ENCODE measurements around the gene LLGL2. TPM values are rescaled to one million over a fixed set of nuclear protein-coding genes. Genes with fewer than 3 reads are reported as not detected.
"Not testable (repeated sequence)": the region's sequence is repeated elsewhere in the genome, so short reads cannot be mapped to it uniquely, and the experiment has no call there.

Gene LLGL2
- total RNA-seq, 6 donors from 2014 or later: 113 to 256 (median 175) TPM

- Histone ChIP-seq H3K27me3 (no peaks in the 10 kb centered on the region), H3K4me3 (peak overlapping the region in 1 of 4 donors; percentile 82), H3K9me3 (no peaks in the 10 kb centered on the region), H3K27ac (peak overlapping the region in 3 of 4 donors; percentile 95 to 99 (median 96)), H3K36me3 (peaks cover 0 to 19% (median 4%) of the 10 kb centered on the region in 4 donors), H3K4me1 (peaks cover 14 to 33% (median 17%) of the 10 kb centered on the region in 4 donors)
- 86 to 91% methylated on average over 8 of the region's 8 CpGs for WGBS, 2 donors
- ATAC-seq (ENCODE audit: low FRiP score in 2 of 2) (no peak), DNase-seq (no peak)
- no peak for TF ChIP-seq POLR2A (IDR thresholded peaks at IDR 0.05)
- no peak for TF ChIP-seq POLR2AphosphoS5 (IDR thresholded peaks at IDR 0.05)
- no peak for TF ChIP-seq EP300 (IDR thresholded peaks at IDR 0.05)
- no peak for TF ChIP-seq CTCF (IDR thresholded peaks at IDR 0.05)
These were observed 64.8 kb downstream of the LLGL2 start for GRCh38 chr17:75590314-75590761.

GRCh38 chr17:75590849-75591721 lies 65.6 kb downstream of the LLGL2 start:
- peak overlapping the region in 1 of 4 donors; percentile 11 for H3K27ac ChIP-seq
- WGBS, 2 donors: 77 to 87% methylated on average over 11 to 12 of the region's 12 CpGs
- H3K4me3 ChIP-seq: no peak overlapping the region
- ATAC-seq (ENCODE audit: low FRiP score in 2 of 2) (no peak), DNase-seq (no peak)
- peaks cover 0 to 19% (median 4%) of the 10 kb centered on the region in 4 donors for H3K36me3 ChIP-seq
- H3K27me3 ChIP-seq: no peaks in the 10 kb centered on the region
- H3K4me1 ChIP-seq: peaks cover 14 to 33% (median 17%) of the 10 kb centered on the region in 4 donors
- no peaks in the 10 kb centered on the region for H3K9me3 ChIP-seq
- no peak for TF ChIP-seq POLR2AphosphoS5 (IDR thresholded peaks at IDR 0.05)
- TF ChIP-seq POLR2A (IDR thresholded peaks at IDR 0.05): no peak
- TF ChIP-seq CTCF (IDR thresholded peaks at IDR 0.05): no peak
- no peak for TF ChIP-seq EP300 (IDR thresholded peaks at IDR 0.05)

- no peaks in the 10 kb centered on the region for H3K9me3 ChIP-seq
- H3K4me3 ChIP-seq: no peak overlapping the region
- 93 to 95% methylated on average over 2 to 6 of the region's 7 CpGs for WGBS, 2 donors
- ATAC-seq (ENCODE audit: low FRiP score in 2 of 2): no peak
- H3K4me1 ChIP-seq: peaks cover 14 to 32% (median 17%) of the 10 kb centered on the region in 4 donors
- no peaks in the 10 kb centered on the region for H3K27me3 ChIP-seq
- TF ChIP-seq POLR2AphosphoS5 (IDR thresholded peaks at IDR 0.05) (no peak), EP300 (IDR thresholded peaks at IDR 0.05) (no peak), POLR2A (IDR thresholded peaks at IDR 0.05) (no peak), CTCF (IDR thresholded peaks at IDR 0.05) (no peak)
- H3K27ac ChIP-seq: no peak overlapping the region
- DNase-seq: no peak
- H3K36me3 ChIP-seq: peaks cover 0 to 19% (median 4%) of the 10 kb centered on the region in 4 donors
These were observed 66.3 kb downstream of the LLGL2 start for GRCh38 chr17:75591722-75592302.

GRCh38 chr17:75592348-75593020 lies 67.0 kb downstream of the LLGL2 start:
- Histone ChIP-seq H3K27ac (no peak overlapping the region), H3K9me3 (no peaks in the 10 kb centered on the region), H3K27me3 (no peaks in the 10 kb centered on the region), H3K36me3 (peaks cover 0 to 19% (median 4%) of the 10 kb centered on the region in 4 donors), H3K4me3 (no peak overlapping the region), H3K4me1 (peaks cover 9 to 25% (median 11%) of the 10 kb centered on the region in 4 donors)
- WGBS, 2 donors: 93 to 97% methylated on average over 5 to 15 of the region's 17 CpGs
- no peak for ATAC-seq (ENCODE audit: low FRiP score in 2 of 2)
- TF ChIP-seq POLR2AphosphoS5 (IDR thresholded peaks at IDR 0.05) (no peak), CTCF (IDR thresholded peaks at IDR 0.05) (no peak), EP300 (IDR thresholded peaks at IDR 0.05) (no peak), POLR2A (IDR thresholded peaks at IDR 0.05) (no peak)
- no peak for DNase-seq

- peaks cover 0 to 19% (median 4%) of the 10 kb centered on the region in 4 donors for H3K36me3 ChIP-seq
- not testable (repeated sequence) for DNase-seq; H3K27me3 ChIP-seq; H3K27ac ChIP-seq; H3K9me3 ChIP-seq; ATAC-seq (ENCODE audit: low FRiP score in 2 of 2); H3K4me3 ChIP-seq
- H3K4me1 ChIP-seq: peaks cover 6 to 17% (median 9%) of the 10 kb centered on the region in 4 donors
- WGBS, 2 donors: 88 to 90% methylated on average over 9 of the region's 9 CpGs
These were observed 67.9 kb downstream of the LLGL2 start for GRCh38 chr17:75593430-75593829.

Data from upper lobe of left lung (tissue), 6 donors.